ENCODE data around the gene SLC35F6. TPM values are rescaled to one million over a fixed set of nuclear protein-coding genes. Genes with fewer than 3 reads are reported as not detected.

SLC35F6 gene
- polyA plus RNA-seq, 1 donor (not counting 4 experiments of a cell fraction or from before 2014, with no cell fraction given) = 25.7 TPM

GRCh38 chr2:26811261-26811660, 47.2 kb downstream of the SLC35F6 start:
- no peaks in the 10 kb centered on the region for H3K9me1 ChIP-seq (ENCODE audit: control insufficient read depth, extremely low read depth, insufficient read depth, low read length)
- H3K4me2 ChIP-seq (ENCODE audit: control insufficient read depth, extremely low read depth, insufficient read depth, low read depth, low read length) = no peak overlapping the region
- H3K9me3 ChIP-seq (ENCODE audit: control insufficient read depth, low read depth, low read length) = no peaks in the 10 kb centered on the region
- no peak overlapping the region for H3K9ac ChIP-seq (ENCODE audit: control insufficient read depth, extremely low read depth, insufficient read depth, low read length)
- H3K79me2 ChIP-seq (ENCODE audit: control insufficient read depth, insufficient read depth, low read length) = no peaks in the 10 kb centered on the region
- H4K20me1 ChIP-seq (ENCODE audit: control insufficient read depth, extremely low read depth, insufficient read depth, low read length) = no peaks in the 10 kb centered on the region
- H3K4me1 ChIP-seq (ENCODE audit: control insufficient read depth, extremely low read depth, insufficient read depth, low read length) = peaks cover 8% of the 10 kb centered on the region
- no peaks in the 10 kb centered on the region for H3K36me3 ChIP-seq (ENCODE audit: control insufficient read depth in 2 of 2, extremely low read depth in 1 of 2, insufficient read depth in 2 of 2, low read length in 2 of 2)
- dilution Hi-C loops (cut with MboI; ENCODE audit: extremely low pct_ligation_motif_present, low sequenced_read_pairs) = no loop called here
- no peak overlapping the region for H3K27ac ChIP-seq (ENCODE audit: control insufficient read depth, insufficient read depth, low read length)
- no peak overlapping the region for H2AFZ ChIP-seq (ENCODE audit: control insufficient read depth, low read length)
- FAIRE-seq = no peak
- H3K27me3 ChIP-seq (ENCODE audit: control insufficient read depth, extremely low read depth, insufficient read depth, low read length) = no peaks in the 10 kb centered on the region
- no peak for DNase-seq (ENCODE audit: low read depth, low spot score)
- TF ChIP-seq EZH2 (IDR thresholded peaks at IDR 0.05; ENCODE audit: low read length) (no peak), CTCF (optimal IDR thresholded peaks at IDR 0.05 in 1 of 3, IDR thresholded peaks at IDR 0.05 in 1 of 3, conservative IDR thresholded peaks at IDR 0.05 in 1 of 3; ENCODE audit: extremely low read depth in 1 of 3, insufficient read depth in 2 of 3, low read length in 3 of 3) (no peak)
- H3K4me3 ChIP-seq (ENCODE audit: control insufficient read depth in 2 of 3, extremely low read depth in 1 of 3, insufficient read depth in 2 of 3, low read depth in 1 of 3, low read length in 3 of 3) = no peak overlapping the region

GRCh38 chr2:26811791-26812694, 48.0 kb downstream of the SLC35F6 start:
- H3K4me3 ChIP-seq (ENCODE audit: control insufficient read depth in 2 of 3, extremely low read depth in 1 of 3, insufficient read depth in 2 of 3, low read depth in 1 of 3, low read length in 3 of 3) = no peak overlapping the region
- H3K36me3 ChIP-seq (ENCODE audit: control insufficient read depth in 2 of 2, extremely low read depth in 1 of 2, insufficient read depth in 2 of 2, low read length in 2 of 2) = no peaks in the 10 kb centered on the region
- H3K4me1 ChIP-seq (ENCODE audit: control insufficient read depth, extremely low read depth, insufficient read depth, low read length) = peaks cover 4% of the 10 kb centered on the region
- FAIRE-seq (no peak), DNase-seq (ENCODE audit: low read depth, low spot score) (no peak)
- H3K27ac ChIP-seq (ENCODE audit: control insufficient read depth, insufficient read depth, low read length) = no peak overlapping the region
- no peaks in the 10 kb centered on the region for H3K9me3 ChIP-seq (ENCODE audit: control insufficient read depth, low read depth, low read length)
- H2AFZ ChIP-seq (ENCODE audit: control insufficient read depth, low read length) = no peak overlapping the region
- H3K9ac ChIP-seq (ENCODE audit: control insufficient read depth, extremely low read depth, insufficient read depth, low read length) = no peak overlapping the region
- no peaks in the 10 kb centered on the region for H4K20me1 ChIP-seq (ENCODE audit: control insufficient read depth, extremely low read depth, insufficient read depth, low read length)
- H3K79me2 ChIP-seq (ENCODE audit: control insufficient read depth, insufficient read depth, low read length) = no peaks in the 10 kb centered on the region
- TF ChIP-seq EZH2 (IDR thresholded peaks at IDR 0.05; ENCODE audit: low read length) (no peak), CTCF (optimal IDR thresholded peaks at IDR 0.05 in 1 of 3, IDR thresholded peaks at IDR 0.05 in 1 of 3, conservative IDR thresholded peaks at IDR 0.05 in 1 of 3; ENCODE audit: extremely low read depth in 1 of 3, insufficient read depth in 2 of 3, low read length in 3 of 3) (no peak)
- no peaks in the 10 kb centered on the region for H3K9me1 ChIP-seq (ENCODE audit: control insufficient read depth, extremely low read depth, insufficient read depth, low read length)
- dilution Hi-C loops (cut with MboI; ENCODE audit: extremely low pct_ligation_motif_present, low sequenced_read_pairs) = no loop called here
- no peaks in the 10 kb centered on the region for H3K27me3 ChIP-seq (ENCODE audit: control insufficient read depth, extremely low read depth, insufficient read depth, low read length)
- H3K4me2 ChIP-seq (ENCODE audit: control insufficient read depth, extremely low read depth, insufficient read depth, low read depth, low read length) = no peak overlapping the region

All from keratinocyte (primary cell).